ENCODE data around the gene PPP1R14C. TPM values are rescaled to one million over a fixed set of nuclear protein-coding genes. Genes with fewer than 3 reads are reported as not detected.

PPP1R14C gene
- total and polyA plus RNA-seq, 2 donors (not counting 3 experiments of a cell fraction or from before 2014, with no cell fraction given): not detected

DNA sequence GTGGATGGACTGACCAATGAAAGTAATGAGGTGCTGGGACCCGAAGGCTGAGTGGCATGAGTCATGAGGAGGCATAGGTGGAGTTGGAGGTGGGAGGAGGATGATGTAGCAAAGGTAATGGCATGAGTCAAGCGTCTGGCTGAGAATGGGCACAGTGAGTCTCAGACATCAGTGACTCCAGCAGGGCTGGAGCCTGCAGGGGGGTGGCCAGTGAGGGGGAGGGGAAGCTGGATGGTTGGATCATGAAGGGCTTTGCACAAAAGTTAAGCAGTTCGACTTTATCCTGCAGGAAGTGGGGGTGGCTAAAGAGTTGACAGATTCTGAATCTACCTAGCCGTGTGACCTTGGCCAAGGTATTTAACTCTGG, 127.0 kb downstream of the PPP1R14C start:
- ChIA-PET CTCF (no interaction called here), POLR2A (no interaction called here)
- intact Hi-C loops (cut with micrococcal nuclease) (no loop called here), dilution Hi-C loops (cut with MboI; ENCODE audit: extremely low pct_ligation_motif_present, low sequenced_read_pairs) (no loop called here)
- Histone ChIP-seq H3K27me3 (ENCODE audit: control insufficient read depth in 2 of 2, insufficient read depth in 2 of 2, low read length in 2 of 2) (peaks cover 0 to 2% of the 10 kb centered on the region in 2 experiments), H3K4me1 (ENCODE audit: control insufficient read depth, extremely low read depth, insufficient read depth, low read length) (no peaks in the 10 kb centered on the region), H3K4me3 (replicated peaks in 1 of 3; ENCODE audit: insufficient read depth in 1 of 3, low read depth in 1 of 3, low read length in 3 of 3) (no peak overlapping the region), H2AFZ (ENCODE audit: low read depth, low read length) (no peak overlapping the region), H3K36me3 (ENCODE audit: control insufficient read depth in 2 of 2, extremely low read depth in 1 of 2, insufficient read depth in 2 of 2, low read length in 2 of 2) (no peaks in the 10 kb centered on the region), H3K27ac (ENCODE audit: insufficient read depth, low read depth, low read length) (no peak overlapping the region), H3K9ac (replicated peaks; ENCODE audit: extremely low read depth, insufficient read depth, low read length) (no peak overlapping the region), H3K4me2 (ENCODE audit: insufficient read depth, low read length) (no peak overlapping the region), H3K9me3 (replicated peaks; ENCODE audit: control insufficient read depth, insufficient read depth, low read length) (no peaks in the 10 kb centered on the region), H4K20me1 (replicated peaks; ENCODE audit: control insufficient read depth, extremely low read depth, insufficient read depth, low read length) (no peaks in the 10 kb centered on the region), H3K79me2 (ENCODE audit: control insufficient read depth, insufficient read depth, low read length) (no peaks in the 10 kb centered on the region), H3K9me1 (replicated peaks; ENCODE audit: control insufficient read depth, extremely low read depth, insufficient read depth, low read length) (no peaks in the 10 kb centered on the region)
- no TSS peak for BruUV-seq (replicated peaks)
- FAIRE-seq (no peak), DNase-seq (ENCODE audit: low read depth, low spot score) (no peak)
- no peak for TF ChIP-seq EZH2 (IDR thresholded peaks at IDR 0.05; ENCODE audit: borderline replicate concordance, low read depth, low read length, severe bottlenecking)
- no peak for TF ChIP-seq GATA2 (IDR thresholded peaks at IDR 0.05; ENCODE audit: insufficient read depth, insufficient read length, low read depth, low read length)
- TF ChIP-seq JUN (IDR thresholded peaks at IDR 0.05; ENCODE audit: borderline replicate concordance, insufficient read depth, insufficient read length, low read depth): no peak
- TF ChIP-seq FOS (IDR thresholded peaks at IDR 0.05; ENCODE audit: borderline replicate concordance, insufficient read depth, low read length): no peak
- no peak for TF ChIP-seq MYC (IDR thresholded peaks at IDR 0.05; ENCODE audit: low read depth, low read length)

DNA sequence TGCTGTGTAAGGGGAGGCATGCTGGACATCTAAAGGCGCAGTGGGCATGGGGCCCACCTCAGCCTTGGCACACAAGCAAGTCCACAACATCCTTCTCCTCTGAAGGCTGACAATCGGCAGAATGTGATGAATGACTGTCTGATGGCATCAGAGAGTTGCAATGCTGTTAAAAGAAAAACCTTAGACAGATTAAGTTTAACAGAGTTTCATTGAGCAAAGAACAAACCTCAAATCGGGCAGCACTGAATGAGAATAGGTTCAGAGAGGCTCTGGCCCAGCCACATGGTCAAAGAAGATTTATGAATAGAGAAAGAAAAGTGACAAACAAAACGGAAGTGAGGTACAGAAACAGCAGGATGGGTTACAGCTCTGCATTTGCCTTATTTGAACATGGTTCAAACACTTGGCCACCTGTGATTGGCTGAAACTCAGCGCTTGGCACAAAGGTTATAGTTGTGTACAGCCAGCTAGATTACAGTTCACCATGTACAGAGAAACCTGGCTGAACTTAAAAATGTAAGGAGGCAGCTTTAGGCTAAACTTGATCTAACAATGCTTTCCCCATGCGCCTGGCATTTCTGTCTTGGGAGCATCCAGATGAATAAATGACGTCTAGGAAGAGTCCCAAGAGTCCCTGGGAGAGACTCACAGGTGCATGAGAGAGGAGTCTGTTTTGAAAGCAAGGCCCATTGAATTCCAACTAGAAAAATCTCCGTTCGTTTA, 127.6 kb downstream of the PPP1R14C start:
- ChIA-PET CTCF (interaction anchor here (0.9 kb wide), 1 partner anchor 18 kb away, joined by 3 read pairs; no protein-coding TSS in a partner anchor), POLR2A (no interaction called here)
- FAIRE-seq (no peak), DNase-seq (ENCODE audit: low read depth, low spot score) (no peak)
- Histone ChIP-seq H3K9ac (replicated peaks; ENCODE audit: extremely low read depth, insufficient read depth, low read length) (no peak overlapping the region), H3K27ac (ENCODE audit: insufficient read depth, low read depth, low read length) (no peak overlapping the region), H3K79me2 (ENCODE audit: control insufficient read depth, insufficient read depth, low read length) (no peaks in the 10 kb centered on the region), H3K4me3 (replicated peaks in 1 of 3; ENCODE audit: insufficient read depth in 1 of 3, low read depth in 1 of 3, low read length in 3 of 3) (no peak overlapping the region), H3K27me3 (ENCODE audit: control insufficient read depth in 2 of 2, insufficient read depth in 2 of 2, low read length in 2 of 2) (peaks cover 0 to 2% of the 10 kb centered on the region in 2 experiments), H3K36me3 (ENCODE audit: control insufficient read depth in 2 of 2, extremely low read depth in 1 of 2, insufficient read depth in 2 of 2, low read length in 2 of 2) (no peaks in the 10 kb centered on the region), H4K20me1 (replicated peaks; ENCODE audit: control insufficient read depth, extremely low read depth, insufficient read depth, low read length) (no peaks in the 10 kb centered on the region), H3K9me1 (replicated peaks; ENCODE audit: control insufficient read depth, extremely low read depth, insufficient read depth, low read length) (no peaks in the 10 kb centered on the region), H3K4me2 (ENCODE audit: insufficient read depth, low read length) (no peak overlapping the region), H2AFZ (ENCODE audit: low read depth, low read length) (no peak overlapping the region), H3K9me3 (replicated peaks; ENCODE audit: control insufficient read depth, insufficient read depth, low read length) (no peaks in the 10 kb centered on the region), H3K4me1 (ENCODE audit: control insufficient read depth, extremely low read depth, insufficient read depth, low read length) (no peaks in the 10 kb centered on the region)
- intact Hi-C loops (cut with micrococcal nuclease): no loop called here
- TF ChIP-seq EZH2 (IDR thresholded peaks at IDR 0.05; ENCODE audit: borderline replicate concordance, low read depth, low read length, severe bottlenecking) (no peak), JUN (IDR thresholded peaks at IDR 0.05; ENCODE audit: borderline replicate concordance, insufficient read depth, insufficient read length, low read depth) (no peak), FOS (IDR thresholded peaks at IDR 0.05; ENCODE audit: borderline replicate concordance, insufficient read depth, low read length) (no peak), MYC (IDR thresholded peaks at IDR 0.05; ENCODE audit: low read depth, low read length) (no peak), POLR2AphosphoS5 (IDR thresholded peaks at IDR 0.05; ENCODE audit: insufficient read depth, low read depth, low read length) (no peak), GATA2 (IDR thresholded peaks at IDR 0.05; ENCODE audit: insufficient read depth, insufficient read length, low read depth, low read length) (no peak), POLR2A (IDR thresholded peaks at IDR 0.05; ENCODE audit: low read depth, low read length) (no peak)
- TF ChIP-seq, protein P1, sequence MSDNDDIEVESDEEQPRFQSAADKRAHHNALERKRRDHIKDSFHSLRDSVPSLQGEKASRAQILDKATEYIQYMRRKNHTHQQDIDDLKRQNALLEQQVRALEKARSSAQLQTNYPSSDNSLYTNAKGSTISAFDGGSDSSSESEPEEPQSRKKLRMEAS (IDR thresholded peaks at IDR 0.05; ENCODE audit: insufficient read depth, insufficient read length): no peak
- TF ChIP-seq, protein P2, sequence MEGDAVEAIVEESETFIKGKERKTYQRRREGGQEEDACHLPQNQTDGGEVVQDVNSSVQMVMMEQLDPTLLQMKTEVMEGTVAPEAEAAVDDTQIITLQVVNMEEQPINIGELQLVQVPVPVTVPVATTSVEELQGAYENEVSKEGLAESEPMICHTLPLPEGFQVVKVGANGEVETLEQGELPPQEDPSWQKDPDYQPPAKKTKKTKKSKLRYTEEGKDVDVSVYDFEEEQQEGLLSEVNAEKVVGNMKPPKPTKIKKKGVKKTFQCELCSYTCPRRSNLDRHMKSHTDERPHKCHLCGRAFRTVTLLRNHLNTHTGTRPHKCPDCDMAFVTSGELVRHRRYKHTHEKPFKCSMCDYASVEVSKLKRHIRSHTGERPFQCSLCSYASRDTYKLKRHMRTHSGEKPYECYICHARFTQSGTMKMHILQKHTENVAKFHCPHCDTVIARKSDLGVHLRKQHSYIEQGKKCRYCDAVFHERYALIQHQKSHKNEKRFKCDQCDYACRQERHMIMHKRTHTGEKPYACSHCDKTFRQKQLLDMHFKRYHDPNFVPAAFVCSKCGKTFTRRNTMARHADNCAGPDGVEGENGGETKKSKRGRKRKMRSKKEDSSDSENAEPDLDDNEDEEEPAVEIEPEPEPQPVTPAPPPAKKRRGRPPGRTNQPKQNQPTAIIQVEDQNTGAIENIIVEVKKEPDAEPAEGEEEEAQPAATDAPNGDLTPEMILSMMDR (IDR thresholded peaks at IDR 0.05; ENCODE audit: extremely low read depth in 1 of 2, insufficient read depth in 1 of 2, low read depth in 1 of 2, low read length in 2 of 2): no peak
- dilution Hi-C loops (cut with MboI; ENCODE audit: extremely low pct_ligation_motif_present, low sequenced_read_pairs): no loop called here
- no TSS peak for BruUV-seq (replicated peaks)

All from endothelial cell of umbilical vein (primary cell).